Activated CD4-positive, alpha-beta T cell treated with anti-CD3 and anti-CD28 coated beads, Interleukin-2, Interleukin-4, amounts not matched to agents 100 ng/mL and 50 ng/mL, durations not matched to agents 16 hours and 8 hours (primary cell): Measurements from ENCODE around the gene ALG14.
A peak's percentile ranks its signal among the peaks of the same experiment; 100 is the strongest.

Experiments used
- DNase-seq: peaks from one replicate; pipeline ENCODE4 v3.0.0-alpha.2; 2020; ENCODE audit warnings: low spot score

ALG14 gene

GRCh38 chr1:94926126-94926914, 146.4 kb downstream of the ALG14 start:
- DNase-seq, result peak; percentile 3

- no peak for DNase-seq
Measured at GRCh38 chr1:94925561-94926125, 147.1 kb downstream of the ALG14 start.

DNA sequence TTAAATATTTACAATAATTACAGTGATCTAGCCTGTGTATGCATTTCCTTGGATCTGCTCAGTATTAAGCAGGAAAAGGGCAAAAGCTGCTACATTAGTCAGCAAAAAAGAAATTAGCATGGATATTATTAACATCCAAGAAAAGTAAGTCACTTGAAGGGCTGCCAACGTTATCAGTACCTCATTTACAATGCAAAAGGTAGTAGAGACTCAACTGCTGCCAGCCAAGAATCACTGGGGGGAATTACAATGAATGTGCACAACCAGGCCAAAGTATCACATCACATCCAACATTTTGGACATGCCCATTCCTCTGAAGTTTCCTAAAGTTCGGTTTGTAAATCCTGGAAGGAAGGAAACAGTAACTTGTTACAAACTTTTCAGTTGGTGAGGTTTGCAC, 147.7 kb downstream of the ALG14 start:
- no peak for DNase-seq
